ENCODE measurements around the gene PRICKLE3. TPM values are rescaled to one million over a fixed set of nuclear protein-coding genes. Genes with fewer than 3 reads are reported as not detected.
"Not testable (repeated sequence)": the region's sequence is repeated elsewhere in the genome, so short reads cannot be mapped to it uniquely, and the experiment has no call there.

PRICKLE3 gene
- total and polyA plus RNA-seq, 12 donors: 6.6 to 14.8 (median 9.4) TPM

GRCh38 chrX:49177338-49177833, 8.8 kb downstream of the PRICKLE3 start:
- intact Hi-C loops (cut with DNase I): no loop called here
- Histone ChIP-seq H3K27me3 (no peaks in the 10 kb centered on the region), H3K4me1 (peaks cover 0 to 27% (median 5%) of the 10 kb centered on the region in 9 donors), H3K4me3 (peak overlapping the region in 1 of 10 donors; percentile 1), H3K9me3 (no peaks in the 10 kb centered on the region), H3K27ac (peak overlapping the region in 5 of 10 donors; percentile 5 to 76 (median 31)), H3K36me3 (peaks cover 0 to 64% (median 0%) of the 10 kb centered on the region in 9 donors)
- WGBS, 2 donors: 74 to 80% methylated on average over 4 of the region's 4 CpGs
- ATAC-seq (peak in 6 of 8 donors; percentile 25 to 49 (median 44)), DNase-seq (no peak)
- peak in 4 of 9 donors; percentile 9 to 18 (median 11) for TF ChIP-seq CTCF (IDR thresholded peaks at IDR 0.05)

GRCh38 chrX:49176421-49177326, 9.5 kb downstream of the PRICKLE3 start:
- Histone ChIP-seq H3K27ac (peak overlapping the region in 6 of 10 donors; percentile 5 to 76 (median 26)), H3K4me1 (peaks cover 0 to 27% (median 5%) of the 10 kb centered on the region in 9 donors), H3K4me3 (peak overlapping the region in 1 of 10 donors; percentile 1), H3K27me3 (no peaks in the 10 kb centered on the region), H3K9me3 (peaks cover 0 to 4% (median 0%) of the 10 kb centered on the region in 11 donors), H3K36me3 (peaks cover 0 to 60% (median 0%) of the 10 kb centered on the region in 9 donors)
- ATAC-seq: peak in 2 of 8 donors; percentile 12 to 41
- no peak for TF ChIP-seq CTCF (IDR thresholded peaks at IDR 0.05)
- DNase-seq: no peak
- WGBS, 2 donors: 61 to 64% methylated on average over 20 to 27 of the region's 27 CpGs
- intact Hi-C loops (cut with DNase I): no loop called here

- intact Hi-C loops (cut with DNase I): no loop called here
- no peak for DNase-seq
- Histone ChIP-seq H3K36me3 (peaks cover 0 to 55% (median 0%) of the 10 kb centered on the region in 9 donors), H3K4me1 (peaks cover 0 to 27% (median 5%) of the 10 kb centered on the region in 9 donors), H3K27me3 (no peaks in the 10 kb centered on the region), H3K9me3 (peaks cover 0 to 5% (median 0%) of the 10 kb centered on the region in 11 donors), H3K4me3 (no peak overlapping the region), H3K27ac (peak overlapping the region in 1 of 10 donors; percentile 76)
- TF ChIP-seq CTCF (IDR thresholded peaks at IDR 0.05): no peak
- WGBS, 2 donors: 90 to 93% methylated on average over 42 to 43 of the region's 43 CpGs
- no peak for ATAC-seq
These were observed 10.5 kb downstream of the PRICKLE3 start for GRCh38 chrX:49175435-49176274.

GRCh38 chrX:49174723-49175122, 11.4 kb downstream of the PRICKLE3 start:
- DNase-seq (no peak), ATAC-seq (no peak)
- peaks cover 0 to 50% (median 0%) of the 10 kb centered on the region in 9 donors for H3K36me3 ChIP-seq
- intact Hi-C loops (cut with DNase I): no loop called here
- no peak for TF ChIP-seq CTCF (IDR thresholded peaks at IDR 0.05)
- no peaks in the 10 kb centered on the region for H3K27me3 ChIP-seq
- peaks cover 0 to 5% (median 0%) of the 10 kb centered on the region in 11 donors for H3K9me3 ChIP-seq
- no peak overlapping the region for H3K4me3 ChIP-seq
- no peak overlapping the region for H3K27ac ChIP-seq
- WGBS, 2 donors: 77 to 83% methylated on average over 3 of the region's 3 CpGs
- peaks cover 0 to 27% (median 5%) of the 10 kb centered on the region in 9 donors for H3K4me1 ChIP-seq

GRCh38 chrX:49173544-49173943, 12.6 kb downstream of the PRICKLE3 start:
- Histone ChIP-seq H3K4me3 (peak overlapping the region in 1 of 10 donors; percentile 69), H3K27ac (peak overlapping the region in 2 of 10 donors; percentile 91 to 92), H3K36me3 (peaks cover 0 to 39% (median 0%) of the 10 kb centered on the region in 9 donors), H3K4me1 (peaks cover 0 to 27% (median 5%) of the 10 kb centered on the region in 9 donors)
- DNase-seq; ATAC-seq; H3K9me3 ChIP-seq; intact Hi-C loops (cut with DNase I); H3K27me3 ChIP-seq: not testable (repeated sequence)
- 96 to 97% methylated on average over 8 of the region's 8 CpGs for WGBS, 2 donors
